C4-2B (cell line): ENCODE measurements around the gene CCDC201.
"Not testable (repeated sequence)": the region's sequence is repeated elsewhere in the genome, so short reads cannot be mapped to it uniquely, and the experiment has no call there.

Source experiments
- H3K27ac ChIP-seq: fragments of 450-650 bp; 2 replicates; pipeline ENCODE4 v1.5.1; 2017
- ZFX ChIP-seq: fragments of 450-650 bp; IDR thresholded peaks from 2 replicates; pipeline ENCODE4 v1.6.1; 2017
- TF ChIP-seq, protein P1 (sequence below): fragments of 450-650 bp; conservative IDR thresholded peaks from 2 replicates; pipeline ENCODE4 v1.5.1; 2017; ENCODE audit warnings: mild to moderate bottlenecking

Gene CCDC201

DNA sequence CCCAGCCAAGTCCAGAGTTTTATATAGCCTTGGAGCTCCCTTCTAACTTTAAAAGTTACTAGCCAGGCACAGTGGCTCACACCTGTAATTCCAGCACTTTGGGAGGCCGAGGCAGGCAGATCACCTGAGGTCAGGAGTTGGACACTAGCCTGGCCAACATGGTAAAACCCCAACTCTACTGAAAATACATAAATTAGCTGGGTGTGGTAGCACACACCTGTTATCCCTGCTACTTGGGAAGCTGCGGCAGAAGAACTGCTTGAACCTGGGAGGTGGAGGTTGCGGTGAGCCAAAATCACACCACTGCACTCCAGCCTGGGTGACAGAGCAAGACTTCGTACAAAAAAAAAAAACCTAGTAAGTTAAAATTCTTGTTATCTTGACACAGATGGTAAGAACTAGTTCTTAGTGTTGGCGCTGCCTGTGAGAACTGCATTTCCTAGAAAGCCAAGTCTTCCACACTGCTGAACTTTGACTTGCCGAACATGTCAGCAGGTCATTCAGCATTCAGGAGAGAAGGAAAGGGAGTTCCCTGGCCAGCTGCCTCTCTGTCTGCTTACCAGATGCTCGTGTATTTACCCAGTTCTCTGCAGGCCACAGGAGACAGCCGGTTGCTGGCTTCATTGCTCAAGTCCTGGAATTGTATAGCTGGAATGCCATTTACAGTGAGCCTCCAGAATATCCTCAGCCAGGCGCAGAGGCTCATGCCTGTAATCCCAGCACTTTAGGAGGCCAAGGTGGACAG is 40.3 kb downstream of the CCDC201 start:
- not testable (repeated sequence) for H3K27ac ChIP-seq

DNA sequence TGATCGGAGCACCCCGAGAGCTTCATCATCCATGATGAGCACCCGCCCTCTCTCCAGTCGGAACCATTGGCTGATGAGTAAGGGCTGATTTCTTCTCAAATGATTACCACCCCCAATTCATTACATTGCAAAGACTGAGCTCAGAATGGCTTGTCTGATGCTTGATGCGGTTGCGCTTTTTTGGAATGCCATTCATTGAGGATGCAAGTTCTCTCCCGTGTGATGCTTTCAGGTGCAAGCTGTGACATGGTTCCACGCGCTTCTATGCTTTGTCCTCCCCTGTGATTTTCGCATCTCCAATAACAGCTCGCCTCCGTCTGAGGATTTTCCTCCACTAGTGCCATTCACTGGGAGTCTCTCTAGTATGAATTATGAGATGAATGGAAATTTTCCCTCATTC is 43.0 kb downstream of the CCDC201 start:
- H3K27ac ChIP-seq = not testable (repeated sequence)

- H3K27ac ChIP-seq = not testable (repeated sequence)
Measured at GRCh38 chr7:45827731-45828130, 45.2 kb downstream of the CCDC201 start.

- H3K27ac ChIP-seq = not testable (repeated sequence)
Measured at GRCh38 chr7:45826550-45826949, 46.3 kb downstream of the CCDC201 start.

DNA sequence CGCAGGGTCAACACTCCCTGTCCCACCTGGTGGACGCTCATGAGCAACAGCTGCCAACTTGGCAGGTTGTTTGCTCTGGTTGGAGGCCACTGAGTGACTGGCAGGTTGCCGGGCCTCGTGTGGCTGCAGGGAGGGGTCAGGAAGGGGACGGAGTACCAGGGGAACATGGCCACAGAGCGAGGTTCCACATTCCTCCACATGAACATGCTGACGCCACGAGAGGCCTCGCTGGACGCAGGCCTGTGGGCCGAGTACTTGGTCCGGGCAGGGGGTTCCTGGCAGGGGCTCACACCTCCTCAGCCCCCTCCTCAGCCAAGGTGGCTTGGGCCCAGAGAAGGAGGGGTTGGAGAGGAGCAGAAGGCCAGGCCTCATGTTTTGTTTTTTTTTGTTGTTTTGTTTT is 54.1 kb downstream of the CCDC201 start:
- H3K27ac ChIP-seq = not testable (repeated sequence)

GRCh38 chr7:45817913-45818312 is 55.0 kb downstream of the CCDC201 start:
- not testable (repeated sequence) for H3K27ac ChIP-seq

DNA sequence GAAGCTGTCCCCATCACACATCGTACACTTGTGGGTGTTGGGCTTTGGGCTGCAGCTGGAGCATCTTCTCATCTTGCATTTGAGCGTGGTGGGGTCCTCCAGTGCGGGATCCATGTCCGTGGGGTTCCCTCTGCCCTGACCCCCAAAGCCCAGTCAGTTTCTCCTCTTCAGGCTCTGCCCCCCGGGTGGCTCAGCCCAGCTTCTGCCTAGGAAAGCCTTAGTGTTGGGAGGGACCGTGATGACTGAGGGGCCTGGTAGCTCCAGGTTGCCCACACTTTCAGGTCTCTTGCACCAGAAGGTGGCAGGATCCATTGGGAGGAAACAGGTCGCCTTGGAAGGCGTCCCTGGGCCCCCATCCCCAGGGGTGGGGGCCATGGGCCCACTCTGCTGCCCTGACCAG is 55.9 kb downstream of the CCDC201 start:
- H3K27ac ChIP-seq = not testable (repeated sequence)

DNA sequence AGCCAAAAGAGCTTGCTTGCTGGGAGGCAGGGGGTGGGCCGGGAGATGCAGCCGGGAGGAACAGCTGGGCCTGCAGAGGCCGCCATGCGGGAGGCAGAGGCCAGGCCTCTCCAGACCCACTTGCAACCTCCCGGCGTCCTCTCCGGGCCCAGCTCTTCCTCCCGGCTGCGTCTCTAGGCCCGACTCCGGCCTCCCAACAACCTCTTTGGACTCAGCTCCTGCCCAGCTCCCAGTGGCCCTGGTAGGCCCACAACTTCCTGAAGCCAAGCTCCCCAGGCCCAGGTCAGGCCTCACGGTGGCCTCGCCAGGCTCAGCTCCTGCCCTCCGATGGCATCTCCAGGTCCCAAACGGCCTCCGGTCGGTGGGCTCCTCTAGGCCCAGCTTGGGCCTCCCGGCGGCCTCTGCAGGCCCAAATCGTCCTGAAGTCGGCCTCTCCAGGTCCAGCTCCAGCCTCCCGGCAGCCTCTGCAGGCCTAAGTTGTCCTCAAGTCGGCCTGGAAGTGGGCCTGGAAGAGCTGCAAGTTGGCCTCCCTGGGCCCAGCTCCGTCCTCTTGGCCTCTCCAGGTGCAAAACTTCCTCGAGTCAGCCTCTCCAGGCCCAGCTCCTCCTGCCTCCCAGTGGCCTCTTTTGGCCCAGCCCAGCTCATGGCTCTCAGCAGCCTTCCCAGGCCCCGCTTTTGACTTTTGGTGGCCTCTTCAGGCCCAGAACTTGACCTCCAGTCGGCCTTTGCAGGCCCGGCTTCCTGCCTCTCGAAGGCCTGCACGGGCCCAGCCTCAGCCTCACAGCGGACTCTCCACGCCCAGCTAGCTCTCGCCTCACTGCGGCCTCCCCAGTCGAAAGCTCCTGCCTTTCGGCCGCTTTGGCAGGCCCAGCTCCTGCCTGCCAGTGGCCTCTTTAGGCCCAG is 58.4 kb downstream of the CCDC201 start:
- H3K27ac ChIP-seq = not testable (repeated sequence)

DNA sequence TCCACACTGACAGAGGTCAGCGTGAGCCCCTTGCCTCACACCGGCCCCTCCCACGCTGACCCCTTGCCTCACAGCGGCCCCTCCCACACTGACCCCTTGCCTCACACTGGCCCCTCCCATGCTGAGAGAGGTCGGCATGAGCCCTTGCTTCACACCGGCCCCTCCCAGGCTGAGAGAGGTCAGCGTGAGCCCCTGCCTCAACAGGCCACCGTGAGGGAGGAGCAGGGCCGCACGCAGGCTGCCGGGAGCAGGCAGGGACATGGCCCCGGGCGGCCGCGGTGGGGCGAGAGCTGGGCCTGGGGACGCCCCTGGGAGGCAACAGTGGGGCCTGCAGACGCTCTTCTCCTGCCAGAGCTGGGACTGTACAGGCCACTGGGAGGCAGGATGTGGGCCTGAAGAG is 59.1 kb downstream of the CCDC201 start:
- not testable (repeated sequence) for H3K27ac ChIP-seq

DNA sequence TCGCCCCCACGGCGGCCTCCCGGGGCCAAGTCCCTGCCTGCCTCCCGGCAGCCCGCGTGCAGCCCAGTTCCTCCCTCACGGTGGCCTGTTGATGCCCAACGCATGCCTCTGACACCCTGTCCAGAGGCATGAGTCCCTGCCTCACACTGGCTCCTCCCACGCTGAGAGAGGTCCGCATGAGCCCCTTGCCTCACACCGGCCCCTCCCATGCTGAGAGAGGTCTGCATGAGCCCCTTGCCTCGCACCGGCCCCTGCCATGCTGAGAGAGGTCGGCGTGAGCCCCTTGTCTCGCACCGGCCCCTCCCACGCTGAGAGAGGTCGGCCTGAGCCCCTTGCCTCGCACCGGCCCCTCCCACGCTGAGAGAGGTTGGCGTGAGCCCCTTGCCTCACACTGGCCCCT is 59.9 kb downstream of the CCDC201 start:
- TF ChIP-seq, protein P1, sequence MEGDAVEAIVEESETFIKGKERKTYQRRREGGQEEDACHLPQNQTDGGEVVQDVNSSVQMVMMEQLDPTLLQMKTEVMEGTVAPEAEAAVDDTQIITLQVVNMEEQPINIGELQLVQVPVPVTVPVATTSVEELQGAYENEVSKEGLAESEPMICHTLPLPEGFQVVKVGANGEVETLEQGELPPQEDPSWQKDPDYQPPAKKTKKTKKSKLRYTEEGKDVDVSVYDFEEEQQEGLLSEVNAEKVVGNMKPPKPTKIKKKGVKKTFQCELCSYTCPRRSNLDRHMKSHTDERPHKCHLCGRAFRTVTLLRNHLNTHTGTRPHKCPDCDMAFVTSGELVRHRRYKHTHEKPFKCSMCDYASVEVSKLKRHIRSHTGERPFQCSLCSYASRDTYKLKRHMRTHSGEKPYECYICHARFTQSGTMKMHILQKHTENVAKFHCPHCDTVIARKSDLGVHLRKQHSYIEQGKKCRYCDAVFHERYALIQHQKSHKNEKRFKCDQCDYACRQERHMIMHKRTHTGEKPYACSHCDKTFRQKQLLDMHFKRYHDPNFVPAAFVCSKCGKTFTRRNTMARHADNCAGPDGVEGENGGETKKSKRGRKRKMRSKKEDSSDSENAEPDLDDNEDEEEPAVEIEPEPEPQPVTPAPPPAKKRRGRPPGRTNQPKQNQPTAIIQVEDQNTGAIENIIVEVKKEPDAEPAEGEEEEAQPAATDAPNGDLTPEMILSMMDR = no peak
- no peak for TF ChIP-seq ZFX

GRCh38 chr7:45811652-45812234 is 61.1 kb downstream of the CCDC201 start:
- H3K27ac ChIP-seq = not testable (repeated sequence)

More for the DNA sequence above, 59.9 kb downstream of the CCDC201 start:
- H3K27ac ChIP-seq = no peak overlapping the region

DNA sequence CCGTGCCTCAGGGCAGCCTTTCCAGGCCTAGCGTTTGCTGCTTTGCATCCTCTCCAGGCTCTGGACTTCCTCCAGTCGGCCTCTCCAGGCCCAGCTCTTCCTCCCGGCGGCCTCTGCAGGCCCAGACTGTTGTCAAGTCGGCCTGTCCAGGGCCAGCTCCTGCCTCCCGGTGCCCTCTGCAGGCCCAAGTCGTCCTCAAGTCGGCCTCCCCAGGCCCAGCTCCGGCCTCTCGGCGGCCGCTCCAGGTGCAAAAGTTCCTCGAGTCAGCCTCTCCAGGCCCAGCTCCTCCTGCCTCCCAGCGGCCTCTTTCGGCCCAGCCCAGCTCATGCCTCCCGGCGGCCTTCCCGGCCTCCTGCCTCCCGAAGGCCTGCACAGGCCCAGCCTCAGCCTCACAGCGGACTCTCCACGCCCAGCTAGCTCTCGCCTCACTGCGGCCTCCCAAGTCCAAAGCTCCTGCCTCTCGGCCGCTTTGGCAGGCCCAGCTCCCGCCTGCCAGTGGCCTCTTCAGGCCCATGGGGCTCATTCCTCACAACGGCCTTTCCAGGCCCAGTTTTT is 62.4 kb downstream of the CCDC201 start:
- H3K27ac ChIP-seq = not testable (repeated sequence)
